DOHH2 (cell line): ENCODE results near the gene PTGR1.
A peak's percentile ranks its signal among the peaks of the same experiment; 100 is the strongest.

Source experiments
- H3F3A ChIP-seq: fragments of 200-600 bp; sonication (generic), shearing (Covaris generic); 2 replicates; pipeline ENCODE4 v1.6.0; 2016; ENCODE audit warnings: antibody characterized with exemption, mild to moderate bottlenecking; ENCODE audit not compliant: control insufficient read depth, insufficient read depth
- H3K27ac ChIP-seq: fragments of 200-600 bp; sonication (generic); 2 replicates; pipeline ENCODE4 v1.5.1; 2014; ENCODE audit warnings: low read depth, mild to moderate bottlenecking, low read length, moderate library complexity
- H3K27me3 ChIP-seq: fragments of 200-600 bp; sonication (generic); 2 replicates; pipeline ENCODE4 v1.6.1; 2014; ENCODE audit warnings: mild to moderate bottlenecking, low read length, mixed read lengths; ENCODE audit not compliant: control insufficient read depth
- H3K36me3 ChIP-seq: fragments of 200-600 bp; sonication (generic); 2 replicates; pipeline ENCODE4 v1.6.1; 2014; ENCODE audit warnings: mild to moderate bottlenecking, low read length, moderate library complexity, mixed read lengths; ENCODE audit not compliant: control insufficient read depth
- H3K4me1 ChIP-seq: fragments of 200-600 bp; sonication (generic); 2 replicates; pipeline ENCODE4 v1.6.1; 2014; ENCODE audit warnings: mild to moderate bottlenecking, low read length, mixed read lengths; ENCODE audit not compliant: control insufficient read depth
- H3K4me2 ChIP-seq: fragments of 200-600 bp; sonication (generic); 2 replicates; pipeline ENCODE4 v1.6.0; 2014; ENCODE audit warnings: mild to moderate bottlenecking, low read length, moderate library complexity
- H3K4me3 ChIP-seq: fragments of 200-600 bp; sonication (generic); 2 replicates; pipeline ENCODE4 v1.5.1; 2014; ENCODE audit warnings: mild to moderate bottlenecking, low read length, mixed read lengths
- H3K79me2 ChIP-seq: fragments of 200-600 bp; sonication (generic); 2 replicates; pipeline ENCODE4 v1.6.1; 2014; ENCODE audit warnings: mild to moderate bottlenecking, low read length, mixed read lengths; ENCODE audit not compliant: control insufficient read depth
- H3K9me2 ChIP-seq: fragments of 200-600 bp; sonication (generic); replicated peaks from 2 replicates; pipeline ENCODE4 v1.6.1; 2014; ENCODE audit warnings: mild to moderate bottlenecking, low read length, mixed read lengths; ENCODE audit not compliant: control insufficient read depth
- H3K9me3 ChIP-seq: fragments of 200-600 bp; sonication (generic); 2 replicates; pipeline ENCODE4 v1.6.1; 2014; ENCODE audit warnings: antibody characterized with exemption, low read length, mixed read lengths; ENCODE audit not compliant: control insufficient read depth, insufficient read depth
- H4K20me1 ChIP-seq: fragments of 200-600 bp; sonication (generic); 2 replicates; pipeline ENCODE4 v1.6.0; 2014; ENCODE audit warnings: low read depth, mild to moderate bottlenecking, antibody characterized with exemption, low read length, moderate library complexity; ENCODE audit not compliant: control insufficient read depth, insufficient read depth
- CTCF ChIP-seq: fragments of 200-600 bp; sonication (generic); IDR thresholded peaks from one replicate; pipeline ENCODE4 v1.5.1; 2014; ENCODE audit warnings: antibody characterized with exemption, mild to moderate bottlenecking, low read depth, low read length; ENCODE audit not compliant: poor library complexity, severe bottlenecking
- EZH2phosphoT487 ChIP-seq: fragments of 200-600 bp; sonication (generic); IDR thresholded peaks from 2 replicates; pipeline ENCODE4 v1.6.1; 2017; ENCODE audit warnings: borderline replicate concordance, mild to moderate bottlenecking, antibody characterized with exemption, low read length, moderate library complexity, mixed read lengths

Gene PTGR1

GRCh38 chr9:111598733-111599091, 735 bp downstream of the PTGR1 start:
- peaks cover 33% of the 10 kb centered on the region for H3K27me3 ChIP-seq
- no peaks in the 10 kb centered on the region for H3K36me3 ChIP-seq
- H4K20me1 ChIP-seq, result no peaks in the 10 kb centered on the region
- H3K9me3 ChIP-seq, result no peaks in the 10 kb centered on the region
- H3K9me2 ChIP-seq, result no peaks in the 10 kb centered on the region
- H3K27ac ChIP-seq, result no peak overlapping the region
- no peak for TF ChIP-seq EZH2phosphoT487
- no peak for TF ChIP-seq CTCF
- peaks cover 15% of the 10 kb centered on the region for H3K4me1 ChIP-seq
- H3K4me2 ChIP-seq, result peak overlapping the region; percentile 92
- no peaks in the 10 kb centered on the region for H3F3A ChIP-seq
- H3K79me2 ChIP-seq, result no peaks in the 10 kb centered on the region
- peak overlapping the region; percentile 75 for H3K4me3 ChIP-seq

DNA sequence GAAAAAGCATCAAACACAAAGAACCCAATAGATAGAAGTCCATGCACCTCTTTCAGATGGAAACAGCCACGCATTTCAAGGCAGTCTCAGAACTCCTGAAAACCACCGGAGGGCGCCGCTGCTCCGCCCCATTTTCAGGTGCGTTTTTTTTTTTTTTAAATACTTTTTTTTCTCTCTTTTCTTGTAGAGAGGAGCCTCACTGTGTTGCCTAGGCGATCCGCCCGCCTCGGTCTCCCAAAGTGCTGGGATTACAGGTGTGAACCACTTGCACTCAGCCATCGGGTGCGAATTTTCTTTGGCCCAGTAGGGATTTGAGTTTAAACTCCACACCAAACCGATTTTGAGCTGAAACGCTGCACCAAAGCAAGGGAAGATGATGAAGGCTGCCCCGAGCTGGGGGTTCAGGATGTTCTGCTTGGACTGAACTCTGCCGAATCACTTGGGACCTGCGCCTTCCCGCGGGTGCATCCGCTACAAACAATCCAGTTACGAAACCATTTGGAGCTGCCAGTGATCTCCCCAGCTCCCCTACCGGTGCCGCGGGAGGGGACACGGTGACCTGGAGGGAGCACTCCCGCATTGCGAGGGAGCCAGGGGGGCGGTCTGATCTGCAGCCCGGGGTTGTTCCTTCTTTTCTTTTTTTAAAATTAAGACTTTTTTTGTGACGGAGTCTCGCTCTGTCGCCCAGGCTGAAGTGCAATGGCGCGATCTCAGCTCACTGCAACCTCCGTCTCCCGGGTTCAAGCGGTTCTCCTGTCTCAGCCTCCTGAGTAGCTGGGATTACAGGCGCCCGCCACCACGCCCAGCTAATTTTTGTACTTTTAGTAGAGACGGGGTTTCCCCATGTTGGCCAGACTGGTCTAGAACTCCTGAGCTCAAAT, 1.4 kb downstream of the PTGR1 start:
- Histone ChIP-seq H3K27ac (no peak overlapping the region), H3K4me3 (peak overlapping the region; percentile 75), H3K9me3 (no peaks in the 10 kb centered on the region), H3K9me2 (no peaks in the 10 kb centered on the region), H3K4me1 (peaks cover 15% of the 10 kb centered on the region), H3K4me2 (peak overlapping the region; percentile 92), H4K20me1 (no peaks in the 10 kb centered on the region), H3K27me3 (peaks cover 33% of the 10 kb centered on the region), H3F3A (no peaks in the 10 kb centered on the region), H3K36me3 (no peaks in the 10 kb centered on the region), H3K79me2 (no peaks in the 10 kb centered on the region)
- TF ChIP-seq EZH2phosphoT487 (peak; percentile 56; the same call in 1 of the 2 replicates), CTCF (peak; percentile 58)

DNA sequence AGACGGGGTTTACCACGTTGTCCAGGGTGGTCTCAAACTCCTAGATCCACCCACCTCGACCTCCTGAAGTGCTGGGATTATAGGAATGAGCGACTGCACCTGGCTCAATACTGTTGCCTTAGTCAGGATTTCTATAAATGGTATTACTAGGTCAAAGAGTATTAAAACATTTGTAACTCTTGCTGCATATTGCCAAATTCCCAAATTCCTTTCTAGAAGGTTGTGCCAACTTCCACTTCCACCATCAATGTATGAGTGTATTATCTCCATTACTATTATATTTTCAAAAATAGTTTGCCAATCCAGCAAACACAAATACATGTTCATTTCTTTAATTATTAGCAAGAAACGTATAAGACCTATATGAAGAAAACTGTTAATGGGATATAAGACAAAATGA, 10.6 kb downstream of the PTGR1 start:
- Histone ChIP-seq H3K4me1 (no peaks in the 10 kb centered on the region), H3K36me3 (no peaks in the 10 kb centered on the region), H3K4me3 (no peak overlapping the region), H3K4me2 (no peak overlapping the region), H3K9me3 (no peaks in the 10 kb centered on the region), H4K20me1 (no peaks in the 10 kb centered on the region), H3K79me2 (no peaks in the 10 kb centered on the region), H3F3A (no peaks in the 10 kb centered on the region), H3K9me2 (no peaks in the 10 kb centered on the region), H3K27ac (no peak overlapping the region), H3K27me3 (0 out of 2 replicates have a peak, but pooled peaks cover 2% of the 10 kb centered on the region)
- no peak for TF ChIP-seq EZH2phosphoT487
- TF ChIP-seq CTCF, result no peak
